PC-3 (cell line): Measurements from ENCODE around the gene PRIM2.
"Not testable (repeated sequence)": the region's sequence is repeated elsewhere in the genome, so short reads cannot be mapped to it uniquely, and the experiment has no call there.

Source experiments
- CTCF ChIP-seq: fragments of 300-600 bp; sonication (generic); conservative IDR thresholded peaks from 2 replicates; pipeline ENCODE4 v1.5.1; 2017; ENCODE audit warnings: antibody characterized with exemption, low read depth, mild to moderate bottlenecking, low read length
- EZH2 ChIP-seq: fragments of 300-600 bp; sonication (generic); IDR thresholded peaks from one replicate; pipeline ENCODE4 v1.6.1; 2017; ENCODE audit warnings: antibody characterized with exemption, mild to moderate bottlenecking, low read length; ENCODE audit not compliant: unreplicated experiment

- TF ChIP-seq CTCF, EZH2: not testable (repeated sequence)
Measured at GRCh38 chr6:57523221-57523620, 205.8 kb downstream of the PRIM2 start.
